ENCODE results near the gene TYRO3. TPM values are rescaled to one million over a fixed set of nuclear protein-coding genes. Genes with fewer than 3 reads are reported as not detected.
A peak's percentile ranks its signal among the peaks of the same experiment; 100 is the strongest.

The TYRO3 gene
- polyA plus RNA-seq, 3 donors = 0.09 to 0.12 TPM; not detected in 1

DNA sequence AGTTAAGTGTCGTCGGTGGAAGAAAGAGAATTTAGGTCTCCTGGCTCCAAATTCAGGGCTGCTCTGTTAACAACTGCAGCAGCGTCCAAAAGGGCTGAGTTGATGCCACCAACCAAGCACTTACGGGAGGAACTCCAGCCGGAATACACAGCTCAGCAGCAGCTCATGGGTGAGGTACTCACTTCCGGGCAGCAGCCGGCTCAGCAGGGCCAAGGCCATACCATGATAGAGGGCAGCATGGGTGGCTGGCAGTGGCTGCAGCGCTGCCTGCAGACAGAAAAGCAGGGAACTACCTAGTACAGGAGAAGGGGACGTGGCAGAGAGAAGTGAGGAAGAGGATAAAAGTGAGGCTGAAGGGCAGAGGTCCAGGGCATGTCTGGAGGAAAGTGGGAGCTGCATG, 37.4 kb upstream of the TYRO3 start:
- no peaks in the 10 kb centered on the region for H3K27me3 ChIP-seq (ENCODE audit: control insufficient read depth in 2 of 2, insufficient read depth in 2 of 2, low read length in 2 of 2)
- no peak overlapping the region for H3K9ac ChIP-seq (ENCODE audit: insufficient read depth, low read length, poor library complexity, severe bottlenecking)
- no peaks in the 10 kb centered on the region for H3K4me1 ChIP-seq (ENCODE audit: control insufficient read depth in 1 of 2, insufficient read depth in 2 of 2, low read length in 2 of 2)
- intact Hi-C loops (cut with micrococcal nuclease) = no loop called here
- DNase-seq = no peak
- H2AFZ ChIP-seq (ENCODE audit: insufficient read depth, low read depth, low read length, poor library complexity, severe bottlenecking) = no peak overlapping the region
- no peak for TF ChIP-seq CTCF (IDR thresholded peaks at IDR 0.05)
- no peaks in the 10 kb centered on the region for H3K79me2 ChIP-seq (ENCODE audit: insufficient read depth, low read length)
- peaks cover 26 to 65% of the 10 kb centered on the region in 2 donors for H3K36me3 ChIP-seq (replicated peaks in 1 of 2; ENCODE audit: control insufficient read depth in 1 of 2, insufficient read depth in 2 of 2, low read length in 2 of 2)
- peak overlapping the region in 1 of 7 donors; percentile 50 for H3K27ac Mint-ChIP-seq
- WGBS (ENCODE audit: insufficient coverage) = 89% methylated on average over 6 of the region's 9 CpGs
- H3K36me3 Mint-ChIP-seq = peaks cover 47 to 54% of the 10 kb centered on the region in 2 donors
- H3K27me3 Mint-ChIP-seq (ENCODE audit: low read depth in 3 of 3) = peaks cover 0 to 3% (median 0%) of the 10 kb centered on the region in 3 donors
- H3K4me3 Mint-ChIP-seq = no peak overlapping the region
- no peaks in the 10 kb centered on the region for H3K9me3 ChIP-seq (replicated peaks in 1 of 2; ENCODE audit: control insufficient read depth in 1 of 2, insufficient read depth in 1 of 2, low read length in 2 of 2)
- no peak overlapping the region for H3K4me3 ChIP-seq (replicated peaks in 1 of 3; ENCODE audit: low read depth in 2 of 3, low read length in 3 of 3)
- H3K27ac ChIP-seq (ENCODE audit: low read depth in 1 of 2, low read length in 2 of 2) = no peak overlapping the region
- H4K20me1 ChIP-seq (ENCODE audit: insufficient read depth, low read length) = no peaks in the 10 kb centered on the region
- no peaks in the 10 kb centered on the region for H3K4me1 Mint-ChIP-seq
- no peak overlapping the region for H3K4me2 ChIP-seq (replicated peaks; ENCODE audit: extremely low read depth, low read length, poor library complexity, severe bottlenecking)
- H3K9me3 Mint-ChIP-seq = no peaks in the 10 kb centered on the region

DNA sequence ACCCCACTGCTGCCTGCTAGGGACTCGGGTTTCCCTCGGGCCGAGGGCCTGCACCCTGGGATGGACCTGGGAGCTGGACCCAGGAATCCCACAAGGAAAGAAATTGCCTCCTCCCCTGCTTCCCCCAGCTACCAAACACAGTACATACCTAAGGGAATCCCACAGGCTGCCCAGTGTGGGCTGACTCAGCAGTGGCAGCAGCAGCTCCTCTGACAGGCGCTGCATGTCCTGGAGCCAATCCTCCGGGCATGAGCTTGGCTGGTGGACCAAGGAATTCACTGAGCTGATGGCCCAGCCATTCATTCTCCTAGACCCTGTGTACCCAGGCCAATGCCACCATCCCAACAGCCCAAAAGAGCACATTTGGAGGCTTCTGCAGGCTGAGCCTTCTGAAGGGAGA, 35.9 kb upstream of the TYRO3 start:
- DNase-seq = no peak
- intact Hi-C loops (cut with micrococcal nuclease) = no loop called here
- no peak for TF ChIP-seq CTCF (IDR thresholded peaks at IDR 0.05)
- Mint-ChIP-seq H3K27me3 (ENCODE audit: low read depth in 3 of 3) (peaks cover 0 to 3% (median 0%) of the 10 kb centered on the region in 3 donors), H3K9me3 (no peaks in the 10 kb centered on the region), H3K36me3 (peaks cover 45 to 60% of the 10 kb centered on the region in 2 donors), H3K4me1 (no peaks in the 10 kb centered on the region), H3K27ac (peak overlapping the region in 1 of 7 donors; percentile 45), H3K4me3 (no peak overlapping the region)
- H3K9me3 ChIP-seq (replicated peaks in 1 of 2; ENCODE audit: control insufficient read depth in 1 of 2, insufficient read depth in 1 of 2, low read length in 2 of 2) = no peaks in the 10 kb centered on the region
- H3K4me2 ChIP-seq (replicated peaks; ENCODE audit: extremely low read depth, low read length, poor library complexity, severe bottlenecking) = no peak overlapping the region
- H3K9ac ChIP-seq (ENCODE audit: insufficient read depth, low read length, poor library complexity, severe bottlenecking) = no peak overlapping the region
- no peak overlapping the region for H3K27ac ChIP-seq (ENCODE audit: low read depth in 1 of 2, low read length in 2 of 2)
- peaks cover 35 to 67% of the 10 kb centered on the region in 2 donors for H3K36me3 ChIP-seq (replicated peaks in 1 of 2; ENCODE audit: control insufficient read depth in 1 of 2, insufficient read depth in 2 of 2, low read length in 2 of 2)
- H3K79me2 ChIP-seq (ENCODE audit: insufficient read depth, low read length) = no peaks in the 10 kb centered on the region
- H3K4me3 ChIP-seq (replicated peaks in 1 of 3; ENCODE audit: low read depth in 2 of 3, low read length in 3 of 3) = no peak overlapping the region
- no peaks in the 10 kb centered on the region for H3K4me1 ChIP-seq (ENCODE audit: control insufficient read depth in 1 of 2, insufficient read depth in 2 of 2, low read length in 2 of 2)
- no peaks in the 10 kb centered on the region for H3K27me3 ChIP-seq (ENCODE audit: control insufficient read depth in 2 of 2, insufficient read depth in 2 of 2, low read length in 2 of 2)
- WGBS (ENCODE audit: insufficient coverage) = 100% methylated on average over 4 of the region's 5 CpGs
- no peaks in the 10 kb centered on the region for H4K20me1 ChIP-seq (ENCODE audit: insufficient read depth, low read length)
- no peak overlapping the region for H2AFZ ChIP-seq (ENCODE audit: insufficient read depth, low read depth, low read length, poor library complexity, severe bottlenecking)

Data from CD14-positive monocyte (primary cell).